ENCODE data around the gene SPAG16. TPM values are rescaled to one million over a fixed set of nuclear protein-coding genes. Genes with fewer than 3 reads are reported as not detected.

The SPAG16 gene
- total RNA-seq, 6 experiments from 2014 or later, result 15.4 to 20.0 (median 17.5) TPM

GRCh38 chr2:214436470-214436869 is 1152.2 kb downstream of the SPAG16 start:
- Mint-ChIP-seq H3K36me3 (ENCODE audit: low read depth) (no peaks in the 10 kb centered on the region), H3K27me3 (ENCODE audit: insufficient read depth) (no peaks in the 10 kb centered on the region; the same call in none of the 2 replicates), H3K27ac (no peak overlapping the region), H3K4me3 (no peak overlapping the region), H3K9me3 (no peaks in the 10 kb centered on the region; the same call in 1 of the 2 replicates), H3K4me1 (ENCODE audit: low read depth) (no peaks in the 10 kb centered on the region)
- no peak for DNase-seq
- TF ChIP-seq CTCF (IDR thresholded peaks at IDR 0.05), result no peak

GRCh38 chr2:214450118-214450894 is 1166.0 kb downstream of the SPAG16 start:
- H3K27me3 Mint-ChIP-seq (ENCODE audit: insufficient read depth), result no peaks in the 10 kb centered on the region; the same call in 1 of the 2 replicates
- no peak overlapping the region for H3K27ac Mint-ChIP-seq
- no peaks in the 10 kb centered on the region for H3K4me1 Mint-ChIP-seq (ENCODE audit: low read depth)
- no peaks in the 10 kb centered on the region for H3K36me3 Mint-ChIP-seq (ENCODE audit: low read depth)
- TF ChIP-seq CTCF (IDR thresholded peaks at IDR 0.05), result no peak
- H3K9me3 Mint-ChIP-seq, result no peaks in the 10 kb centered on the region; the same call in 1 of the 2 replicates
- H3K4me3 Mint-ChIP-seq, result no peak overlapping the region
- DNase-seq, result no peak

GRCh38 chr2:214451516-214452275 is 1167.4 kb downstream of the SPAG16 start:
- no peak overlapping the region for H3K4me3 Mint-ChIP-seq
- no peak for TF ChIP-seq CTCF (IDR thresholded peaks at IDR 0.05)

More at GRCh38 chr2:214451516-214452275, 1167.4 kb downstream of the SPAG16 start:
- peaks cover 4% of the 10 kb centered on the region; the same call in 1 of the 2 replicates for H3K9me3 Mint-ChIP-seq
- H3K27me3 Mint-ChIP-seq (ENCODE audit: insufficient read depth), result no peaks in the 10 kb centered on the region; the same call in 1 of the 2 replicates
- no peaks in the 10 kb centered on the region for H3K4me1 Mint-ChIP-seq (ENCODE audit: low read depth)
- no peak overlapping the region for H3K27ac Mint-ChIP-seq
- no peaks in the 10 kb centered on the region for H3K36me3 Mint-ChIP-seq (ENCODE audit: low read depth)
- no peak for DNase-seq

Small RNA genes within 50 kb of the gene (microRNA-seq; reads per million reads assigned to microRNA genes)
- not detected for gene MIR4438

Other genes with a start within 250 kb of the SPAG16 start
- 10 to 100 TPM in 3 of 6 experiments, 1 to 10 TPM in 3; 6.5 to 12.3 (median 10.2) TPM for gene IKZF2, start 132.9 kb upstream of the SPAG16 start, total RNA-seq (2021; fragmentation: NEBNext Ultra II Directional; extraction: Animal tissue kit (Norgen Biotek cat#: 25700))